Measurements from ENCODE around the gene HEATR3.

Gene HEATR3, protein sequence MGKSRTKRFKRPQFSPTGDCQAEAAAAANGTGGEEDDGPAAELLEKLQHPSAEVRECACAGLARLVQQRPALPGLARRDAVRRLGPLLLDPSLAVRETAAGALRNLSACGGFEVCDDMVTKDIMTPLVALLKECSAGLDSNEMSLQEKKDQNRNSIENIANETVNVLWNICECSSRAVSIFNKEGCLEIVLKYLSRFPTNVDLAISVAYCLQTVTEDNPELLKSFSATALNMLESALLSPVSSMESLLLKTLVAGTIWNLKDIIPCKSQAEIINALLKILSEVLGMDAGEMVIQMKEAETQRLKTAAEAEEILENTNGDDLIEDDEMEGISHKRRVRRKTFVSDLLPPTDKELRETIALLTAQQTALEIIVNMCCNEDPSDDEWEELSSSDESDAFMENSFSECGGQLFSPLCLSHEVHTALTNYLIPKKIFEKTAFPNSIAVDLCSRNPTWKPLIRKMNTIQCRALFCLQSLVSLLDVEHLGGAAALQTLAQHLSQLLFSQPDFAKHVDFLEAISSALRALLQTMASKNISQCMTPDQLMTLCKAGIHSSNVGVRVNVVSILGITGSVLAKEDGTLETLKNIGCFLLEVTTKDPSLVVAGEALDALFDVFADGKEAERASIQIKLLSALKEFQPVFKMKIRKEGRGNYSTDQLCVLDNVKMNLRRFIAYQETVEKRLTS
- 13.9 to 120 (median 93.4) reads per million in 18 experiments for total RNA-seq

DNA sequence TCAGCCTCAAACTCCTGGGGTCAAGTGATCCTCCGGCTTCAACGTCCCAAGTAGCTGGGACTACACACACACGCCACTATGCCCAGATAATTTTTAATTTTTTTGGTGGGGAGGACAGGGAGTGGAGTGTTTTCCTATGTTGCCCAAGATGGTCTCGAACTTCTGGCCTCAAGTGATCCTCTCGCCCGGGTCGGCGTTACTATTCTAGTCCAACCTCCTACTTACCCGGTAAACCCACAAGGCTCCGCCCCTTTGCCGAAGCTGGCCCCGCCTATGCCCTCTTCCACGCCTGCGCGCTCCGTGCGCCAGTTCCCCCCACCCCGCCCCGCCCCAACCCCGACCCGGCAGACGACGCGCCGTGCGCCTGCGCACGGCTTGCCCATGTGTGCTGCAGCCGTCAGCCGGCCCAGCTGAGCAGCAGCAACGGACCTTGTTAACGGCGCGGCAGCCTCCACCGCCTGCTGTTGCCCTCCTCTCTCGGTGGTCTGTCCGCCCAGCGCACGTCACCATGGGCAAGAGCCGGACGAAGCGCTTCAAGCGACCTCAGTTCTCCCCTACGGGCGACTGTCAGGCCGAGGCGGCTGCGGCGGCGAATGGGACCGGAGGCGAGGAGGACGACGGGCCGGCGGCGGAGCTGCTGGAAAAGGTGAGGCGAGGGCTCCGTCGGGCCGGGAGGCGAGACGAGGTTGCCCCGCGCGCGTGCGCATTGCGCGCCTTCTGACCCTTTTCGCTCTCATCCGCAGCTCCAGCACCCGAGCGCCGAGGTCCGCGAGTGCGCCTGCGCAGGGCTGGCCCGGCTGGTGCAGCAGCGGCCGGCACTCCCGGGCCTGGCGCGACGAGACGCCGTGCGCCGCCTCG is at the start of gene HEATR3:
HEATR3 (plus strand) TSS at position 347 of the 858 bp plus-strand sequence; CDS start at position 509, 162 bp downstream.
- peak; percentile 96 to 97 for DNase-seq

DNA sequence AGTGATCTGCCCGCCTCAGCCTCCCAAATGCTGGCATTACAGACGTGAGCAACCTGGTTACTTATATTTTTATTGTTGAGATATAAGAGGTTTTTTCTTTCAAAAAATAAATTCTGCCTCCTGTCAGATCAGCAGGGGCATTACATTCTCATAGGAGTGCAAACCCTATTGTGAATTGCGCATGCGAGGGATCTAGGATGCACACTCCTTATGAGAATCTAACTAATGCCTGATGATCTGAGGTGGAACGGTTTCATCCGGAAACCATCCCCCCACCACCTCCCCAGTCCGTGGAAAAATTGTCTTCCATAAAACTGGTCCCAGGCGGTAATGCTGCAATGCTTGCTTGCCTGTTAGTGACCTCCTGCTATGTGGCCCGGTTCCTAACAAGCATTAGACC is 48.2 kb upstream of the HEATR3 start:
- no peak for DNase-seq

DNA sequence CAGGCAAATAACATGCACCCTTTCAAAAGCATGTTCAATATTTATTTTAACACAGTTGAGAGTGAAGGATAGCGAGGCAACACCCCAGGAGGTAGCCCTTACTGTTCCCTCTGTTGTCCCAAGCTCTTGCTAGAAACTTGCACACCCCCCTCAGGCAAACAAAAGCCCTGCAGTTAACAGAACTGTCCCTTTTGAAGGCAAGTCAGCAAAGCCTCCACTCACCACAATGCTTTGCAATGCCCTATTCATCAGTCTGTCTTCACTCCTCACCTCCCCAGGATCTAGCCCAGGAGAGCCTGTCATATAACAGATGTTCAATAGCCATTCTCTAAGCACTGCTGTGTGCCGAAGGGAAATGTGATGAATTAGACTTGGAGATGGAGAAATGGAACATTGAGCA is 44.2 kb upstream of the HEATR3 start:
- DNase-seq: peak in 1 of 2 donors; percentile 20

DNA sequence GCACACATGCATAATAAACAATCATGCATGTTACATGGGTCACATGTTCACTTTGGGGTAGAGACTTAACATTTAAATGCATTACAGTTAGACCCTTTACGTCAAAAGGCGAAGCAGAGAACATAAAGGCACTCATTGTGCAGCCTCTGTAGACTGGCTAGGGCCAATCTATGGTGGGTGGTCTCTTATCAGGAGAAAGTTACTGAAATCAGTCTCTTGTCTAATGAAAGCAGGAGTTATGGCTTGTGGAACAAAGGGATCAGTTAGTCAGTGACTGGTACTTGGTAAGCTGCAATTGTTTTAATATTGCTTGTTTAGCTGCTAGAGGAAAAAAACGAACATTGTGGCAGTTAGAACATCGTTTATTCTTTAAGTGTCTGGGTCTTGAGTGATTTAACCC is 42.1 kb upstream of the HEATR3 start:
- no peak for DNase-seq

- no peak for DNase-seq
Observed at GRCh38 chr16:50024207-50024606, 41.6 kb upstream of the HEATR3 start.

- peak; percentile 97 to 99 for DNase-seq
Observed at GRCh38 chr16:50024684-50025536, 40.9 kb upstream of the HEATR3 start, which contains the start of gene CNEP1R1. TSS of gene CNEP1R1 (plus strand) at chr16:50025225. CDS start at chr16:50025316, 91 bp downstream.

DNA sequence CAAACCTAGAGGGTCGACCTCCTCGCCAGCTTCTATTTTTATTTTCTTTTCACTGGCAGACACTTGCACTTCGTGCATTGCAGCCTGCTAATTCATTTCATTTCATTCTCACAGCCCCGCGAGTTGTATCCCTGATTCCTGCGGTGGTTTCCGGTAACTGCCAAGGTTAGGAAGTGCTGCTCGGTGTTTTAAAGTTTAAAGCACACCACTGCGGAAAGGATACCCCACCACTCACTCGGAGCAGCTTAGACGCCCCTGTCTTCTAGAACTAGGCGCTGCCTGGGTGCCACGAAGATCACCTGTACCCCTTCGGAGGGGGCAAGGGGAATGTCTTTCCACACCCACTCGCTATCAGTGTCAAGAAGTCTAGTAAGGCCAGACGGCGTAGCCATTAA is 40.2 kb upstream of the HEATR3 start:
- DNase-seq: no peak

DNA sequence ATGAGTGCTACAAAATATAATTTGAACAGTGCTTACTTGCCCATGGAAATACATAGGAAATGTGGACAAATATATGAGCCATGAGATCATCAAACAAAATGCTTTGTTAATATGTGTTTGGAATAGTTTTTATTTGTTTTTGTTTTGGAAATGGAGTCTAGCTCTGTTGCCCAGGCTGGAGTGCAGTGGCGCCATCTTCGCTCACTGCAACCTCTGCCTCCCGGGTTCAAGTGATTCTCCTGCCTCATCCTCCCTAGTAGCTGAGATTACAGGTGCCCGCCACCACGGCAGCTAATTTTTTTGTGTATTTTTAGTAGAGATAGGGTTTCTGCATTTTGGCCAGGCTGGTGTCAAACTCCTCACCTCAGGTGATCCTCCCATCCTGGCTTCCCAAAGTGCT is 37.9 kb upstream of the HEATR3 start:
- DNase-seq: no peak

- no peak for DNase-seq
Observed at GRCh38 chr16:50035468-50035992, 30.2 kb upstream of the HEATR3 start.

DNA sequence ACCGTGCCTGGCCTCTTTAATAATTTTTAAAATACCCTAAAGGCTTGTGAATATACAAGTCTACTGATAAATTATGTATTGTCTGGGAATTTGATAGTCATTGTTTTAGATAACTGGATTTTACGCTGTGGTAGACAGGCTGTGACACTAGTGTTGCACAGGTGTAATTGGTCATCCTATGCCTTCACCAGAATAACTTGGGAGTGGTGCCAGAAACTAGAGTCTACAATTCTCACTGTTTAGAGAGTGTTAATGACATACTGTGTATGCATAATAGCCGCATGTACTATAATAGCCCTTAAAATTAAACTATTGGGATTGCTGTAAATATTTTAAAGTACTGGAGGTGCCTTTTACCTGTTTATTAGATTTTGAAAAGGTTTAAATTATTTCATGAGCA is 29.3 kb upstream of the HEATR3 start:
- no peak for DNase-seq

DNA sequence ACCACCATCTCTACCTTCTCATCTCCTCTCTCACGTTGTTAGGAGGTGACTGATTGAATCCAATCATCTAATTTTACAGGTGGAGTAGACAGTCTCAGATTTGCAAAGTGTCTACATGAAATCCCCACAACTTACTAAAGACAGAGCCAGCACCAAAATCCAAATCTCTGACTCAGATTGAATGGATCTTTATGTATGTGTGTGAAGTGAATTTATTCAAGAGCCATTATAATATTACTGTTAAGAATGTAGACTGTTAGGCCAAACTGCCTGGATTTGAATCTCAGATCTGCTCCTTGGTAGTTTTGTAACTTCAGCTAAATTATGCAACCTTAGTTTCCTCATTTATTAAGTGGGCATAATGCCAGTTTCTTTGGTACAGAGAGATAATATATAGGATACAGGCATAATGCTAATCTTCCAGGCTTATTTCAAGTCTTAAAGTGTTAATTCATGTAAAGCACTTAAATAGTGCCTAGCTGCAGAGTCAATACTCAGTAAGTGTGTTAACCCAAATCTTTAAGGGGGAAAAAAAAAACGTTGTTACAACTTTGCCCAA is 28.0 kb upstream of the HEATR3 start:
- peak; percentile 70 to 95 for DNase-seq

GRCh38 chr16:50038286-50038685 is 27.5 kb upstream of the HEATR3 start:
- DNase-seq: peak; percentile 9 to 25

DNA sequence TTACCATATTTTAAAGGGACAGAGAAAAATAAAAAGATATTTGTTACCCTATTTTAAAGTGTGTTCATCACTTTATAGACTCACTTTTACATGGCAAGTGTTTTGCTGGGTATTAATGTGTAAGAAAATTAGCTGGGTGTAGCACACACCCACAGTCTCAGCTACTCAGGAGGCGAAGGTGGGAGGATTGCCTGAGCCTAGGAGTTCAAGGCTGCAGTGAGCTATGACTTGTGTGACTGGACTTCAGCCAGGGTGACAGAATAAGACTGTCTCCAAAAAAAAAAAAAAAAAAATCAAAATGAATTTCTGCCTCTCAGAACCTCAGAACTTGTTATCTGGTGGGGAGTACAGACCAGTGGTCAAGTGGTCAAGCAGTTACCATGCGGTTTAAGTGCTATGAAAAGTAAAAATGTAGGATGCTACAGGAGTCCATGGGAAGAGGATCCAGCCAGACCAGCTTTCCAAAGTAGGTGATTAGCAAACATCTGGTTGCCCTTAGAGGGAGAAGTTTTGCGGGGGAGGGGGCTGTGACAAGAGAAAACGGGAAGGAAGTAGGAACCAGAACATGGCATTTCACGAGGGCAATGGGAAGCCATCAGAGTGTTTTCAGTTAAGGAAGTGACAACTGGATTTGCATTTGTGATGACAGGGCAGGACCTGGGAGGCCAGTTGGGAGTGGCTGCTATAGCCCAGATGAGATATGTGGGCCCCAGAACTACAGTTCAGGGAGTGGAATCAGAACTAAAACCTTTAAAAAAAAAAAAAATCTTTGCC is 26.8 kb upstream of the HEATR3 start:
- peak; percentile 96 to 97 for DNase-seq

DNA sequence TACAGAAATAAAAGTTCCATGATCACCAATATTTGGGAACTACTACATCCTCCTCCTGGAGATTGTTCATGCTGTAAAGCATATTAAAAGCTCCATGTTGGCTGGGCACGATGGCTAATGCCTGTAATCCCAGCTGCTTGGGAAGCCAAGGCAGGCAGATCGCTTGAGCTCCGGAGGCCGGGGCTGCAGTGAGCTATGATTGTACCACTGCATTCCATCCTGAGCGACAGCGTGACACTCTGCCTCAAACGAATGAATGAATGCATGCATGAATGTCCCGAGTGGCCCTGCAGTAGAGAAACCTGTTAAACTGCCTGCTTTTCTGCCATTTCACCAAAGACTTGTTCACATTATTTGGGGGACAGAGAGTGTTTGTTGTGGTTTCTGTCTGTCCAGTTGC is 25.8 kb upstream of the HEATR3 start:
- DNase-seq: no peak

DNA sequence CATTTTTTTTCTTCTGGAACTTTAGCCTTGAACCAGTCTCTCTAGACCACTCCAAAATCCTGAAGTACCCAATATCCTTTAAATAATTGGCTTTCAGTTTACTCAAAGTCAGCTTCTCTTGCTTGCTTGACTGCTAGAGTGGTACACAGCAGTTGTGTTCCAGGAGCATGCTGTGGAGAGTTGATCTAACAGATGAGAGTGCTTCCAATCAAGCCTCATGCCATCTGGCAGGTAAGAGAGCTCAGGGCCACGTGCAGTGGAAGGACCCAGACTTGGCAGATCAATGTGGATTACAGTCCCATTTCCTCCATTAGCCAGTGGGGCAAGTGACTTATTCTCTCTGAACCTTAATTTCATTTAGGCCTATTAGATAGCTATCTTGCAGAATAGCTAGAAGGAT is 25.1 kb upstream of the HEATR3 start:
- DNase-seq: no peak

DNA sequence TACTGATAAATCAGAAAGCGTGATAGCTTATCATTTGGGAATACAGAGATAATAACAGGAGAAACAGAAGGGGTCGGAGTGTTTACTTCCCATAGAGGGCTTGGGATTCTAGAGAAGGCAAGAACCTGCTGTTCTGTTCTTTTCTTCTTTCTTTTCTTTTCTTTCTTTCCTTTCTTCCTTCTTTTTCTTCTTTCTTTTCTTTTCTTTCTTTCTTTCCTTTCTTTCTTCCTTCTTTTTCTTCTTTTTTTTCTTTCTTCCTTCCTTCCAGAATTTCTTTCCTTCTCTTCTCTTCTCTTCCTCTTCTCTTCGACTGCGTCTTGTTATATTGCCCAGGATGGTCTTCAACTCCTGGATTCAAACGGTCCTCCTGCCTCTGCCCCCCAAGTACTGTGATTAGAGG is 22.4 kb upstream of the HEATR3 start:
- DNase-seq: no peak

GRCh38 chr16:50045412-50045811 is 20.4 kb upstream of the HEATR3 start:
- DNase-seq: no peak

DNA sequence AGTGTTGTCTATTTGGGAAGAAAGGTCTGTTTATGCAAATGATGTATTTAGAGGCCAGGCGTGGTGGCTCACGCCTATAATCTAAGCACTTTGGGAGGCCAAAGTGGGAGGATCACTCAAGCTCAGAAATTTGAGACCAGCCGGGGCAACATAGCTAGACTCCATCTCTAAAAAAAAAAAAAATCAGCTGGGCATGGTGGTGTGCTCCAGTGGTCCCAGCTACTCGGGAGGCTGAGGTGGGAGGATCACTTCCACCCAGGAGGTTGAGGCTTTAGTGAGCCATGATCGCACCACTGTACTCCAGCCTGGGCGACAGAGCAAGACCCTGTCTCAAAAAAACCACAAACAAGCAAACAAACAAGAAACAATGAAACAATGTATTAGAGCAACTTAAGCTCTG is 18.9 kb upstream of the HEATR3 start:
- no peak for DNase-seq

DNA sequence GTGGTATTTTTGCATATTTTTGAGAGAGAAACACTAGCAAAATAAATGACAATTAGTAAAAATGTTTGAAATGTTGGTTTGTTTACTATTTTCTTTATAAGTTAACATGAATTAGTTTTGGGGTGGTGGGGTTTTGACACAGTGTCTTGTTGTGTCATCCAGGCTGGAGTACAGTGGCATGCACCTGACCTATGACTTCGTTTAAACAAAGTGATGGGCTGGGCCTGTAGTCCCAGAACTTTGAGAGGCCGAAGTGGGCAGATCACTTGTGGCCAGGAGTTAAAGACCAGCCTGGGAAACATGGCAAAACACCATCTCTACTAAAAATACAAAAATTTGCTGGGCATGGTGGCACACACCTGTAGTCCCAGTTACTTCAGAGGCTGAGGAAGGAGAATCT is 17.9 kb upstream of the HEATR3 start:
- DNase-seq: no peak

- DNase-seq: no peak
Observed at GRCh38 chr16:50050802-50051201, 15.0 kb upstream of the HEATR3 start.

- no peak for DNase-seq
Observed at GRCh38 chr16:50056226-50056625, 9.5 kb upstream of the HEATR3 start.
